ENCODE data around the gene CDK5RAP3.

CDK5RAP3 gene

GRCh38 chr17:47966079-47966519, 4.8 kb upstream of the CDK5RAP3 start:
- H3K4me3 ChIP-seq (replicated peaks; ENCODE audit: insufficient read depth, low read length), result no peak overlapping the region
- no peaks in the 10 kb centered on the region for H3K27me3 ChIP-seq (ENCODE audit: insufficient read depth, poor library complexity, severe bottlenecking)
- no peak for DNase-seq (ENCODE audit: low read depth in 1 of 2, low spot score in 1 of 2)
- H3K27ac ChIP-seq (replicated peaks), result no peak overlapping the region
- TF ChIP-seq SPI1 (IDR thresholded peaks at IDR 0.05; ENCODE audit: borderline replicate concordance, low read depth), result no peak
- no peak for TF ChIP-seq REST (IDR thresholded peaks at IDR 0.05; ENCODE audit: insufficient replicate concordance, low read depth)
- TF ChIP-seq CTCF (IDR thresholded peaks at IDR 0.05; ENCODE audit: insufficient read depth, low read length), result no peak
- no peak for TF ChIP-seq POLR2AphosphoS5 (IDR thresholded peaks at IDR 0.05; ENCODE audit: low read depth)
- no peak for TF ChIP-seq GABPA (IDR thresholded peaks at IDR 0.05; ENCODE audit: low read depth)

GRCh38 chr17:47967607-47968252, 3.2 kb upstream of the CDK5RAP3 start:
- TF ChIP-seq REST (IDR thresholded peaks at IDR 0.05; ENCODE audit: insufficient replicate concordance, low read depth) (no peak), SPI1 (IDR thresholded peaks at IDR 0.05; ENCODE audit: borderline replicate concordance, low read depth) (no peak), CTCF (IDR thresholded peaks at IDR 0.05; ENCODE audit: insufficient read depth, low read length) (no peak), POLR2AphosphoS5 (IDR thresholded peaks at IDR 0.05; ENCODE audit: low read depth) (no peak), GABPA (IDR thresholded peaks at IDR 0.05; ENCODE audit: low read depth) (no peak)
- Histone ChIP-seq H3K27ac (replicated peaks) (no peak overlapping the region), H3K4me3 (replicated peaks; ENCODE audit: insufficient read depth, low read length) (no peak overlapping the region), H3K27me3 (ENCODE audit: insufficient read depth, poor library complexity, severe bottlenecking) (no peaks in the 10 kb centered on the region)
- DNase-seq (ENCODE audit: low read depth in 1 of 2, low spot score in 1 of 2), result no peak

GRCh38 chr17:47968836-47969235, 2.1 kb upstream of the CDK5RAP3 start:
- Histone ChIP-seq H3K27ac (replicated peaks) (no peak overlapping the region), H3K27me3 (ENCODE audit: insufficient read depth, poor library complexity, severe bottlenecking) (no peaks in the 10 kb centered on the region), H3K4me3 (replicated peaks; ENCODE audit: insufficient read depth, low read length) (no peak overlapping the region)
- TF ChIP-seq SPI1 (IDR thresholded peaks at IDR 0.05; ENCODE audit: borderline replicate concordance, low read depth) (no peak), CTCF (IDR thresholded peaks at IDR 0.05; ENCODE audit: insufficient read depth, low read length) (no peak), POLR2AphosphoS5 (IDR thresholded peaks at IDR 0.05; ENCODE audit: low read depth) (no peak), REST (IDR thresholded peaks at IDR 0.05; ENCODE audit: insufficient replicate concordance, low read depth) (no peak), GABPA (IDR thresholded peaks at IDR 0.05; ENCODE audit: low read depth) (no peak)
- no peak for DNase-seq (ENCODE audit: low read depth in 1 of 2, low spot score in 1 of 2)

All from HL-60 (cell line).